ENCODE results near the gene COQ8B. TPM values are rescaled to one million over a fixed set of nuclear protein-coding genes. Genes with fewer than 3 reads are reported as not detected.

The COQ8B gene
- total and polyA plus RNA-seq, 4 donors: 34.7 to 78.8 (median 52.3) TPM

DNA sequence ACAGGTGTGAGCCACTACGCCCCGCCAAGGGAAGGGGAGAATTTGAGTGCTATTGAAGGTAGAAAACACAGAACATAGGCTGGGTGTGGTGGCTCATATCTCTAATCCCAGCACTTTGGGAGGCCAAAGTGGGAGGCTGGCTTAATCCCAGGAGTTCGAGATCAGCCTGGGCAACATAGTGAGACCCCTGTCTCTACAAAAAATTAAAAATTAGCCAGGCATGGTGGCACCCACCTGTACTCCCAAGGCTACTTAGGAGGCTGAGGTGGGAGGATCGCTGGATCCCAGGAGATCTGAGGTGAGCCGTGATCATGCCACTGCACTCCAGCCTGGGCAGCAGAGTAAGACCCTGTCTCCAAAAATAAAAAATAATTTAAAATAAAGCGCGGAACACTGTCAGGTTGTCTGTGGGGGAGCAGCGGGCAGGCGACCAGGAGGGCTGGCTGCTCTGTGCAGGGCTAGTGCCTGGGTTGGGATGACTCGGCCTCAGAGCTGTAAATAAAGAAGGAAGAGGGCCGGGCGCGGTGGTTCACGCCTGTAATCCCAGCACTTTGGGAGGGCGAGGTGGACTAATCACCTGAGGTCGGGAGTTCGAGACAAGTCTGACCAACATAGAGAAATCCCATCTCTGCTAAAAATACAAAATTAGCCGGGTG is 74.5 kb downstream of the COQ8B start:
- Histone ChIP-seq H3K36me3 (ENCODE audit: control insufficient read depth in 4 of 4, insufficient read depth in 4 of 4, low read length in 4 of 4) (no peaks in the 10 kb centered on the region), H3K9me3 (ENCODE audit: control insufficient read depth in 4 of 4, insufficient read depth in 3 of 4, low read length in 3 of 4) (no peaks in the 10 kb centered on the region)
- WGBS, 2 donors: 96 to 97% methylated on average over 18 of the region's 18 CpGs

More for the DNA sequence above, 74.5 kb downstream of the COQ8B start:
- no peak for DNase-seq
- peaks cover 1 to 39% (median 11%) of the 10 kb centered on the region in 5 donors for H3K4me1 ChIP-seq (ENCODE audit: control insufficient read depth in 5 of 5, insufficient read depth in 5 of 5, low read length in 5 of 5)
- ATAC-seq (ENCODE audit: insufficient read depth, low FRiP score): no peak
- no peak overlapping the region for H3K27ac ChIP-seq (ENCODE audit: low read depth in 1 of 2, low read length in 1 of 2)
- no peaks in the 10 kb centered on the region for H3K27me3 ChIP-seq (ENCODE audit: control insufficient read depth in 3 of 3, insufficient read depth in 3 of 3, low read length in 2 of 3)
- TF ChIP-seq, protein P1, sequence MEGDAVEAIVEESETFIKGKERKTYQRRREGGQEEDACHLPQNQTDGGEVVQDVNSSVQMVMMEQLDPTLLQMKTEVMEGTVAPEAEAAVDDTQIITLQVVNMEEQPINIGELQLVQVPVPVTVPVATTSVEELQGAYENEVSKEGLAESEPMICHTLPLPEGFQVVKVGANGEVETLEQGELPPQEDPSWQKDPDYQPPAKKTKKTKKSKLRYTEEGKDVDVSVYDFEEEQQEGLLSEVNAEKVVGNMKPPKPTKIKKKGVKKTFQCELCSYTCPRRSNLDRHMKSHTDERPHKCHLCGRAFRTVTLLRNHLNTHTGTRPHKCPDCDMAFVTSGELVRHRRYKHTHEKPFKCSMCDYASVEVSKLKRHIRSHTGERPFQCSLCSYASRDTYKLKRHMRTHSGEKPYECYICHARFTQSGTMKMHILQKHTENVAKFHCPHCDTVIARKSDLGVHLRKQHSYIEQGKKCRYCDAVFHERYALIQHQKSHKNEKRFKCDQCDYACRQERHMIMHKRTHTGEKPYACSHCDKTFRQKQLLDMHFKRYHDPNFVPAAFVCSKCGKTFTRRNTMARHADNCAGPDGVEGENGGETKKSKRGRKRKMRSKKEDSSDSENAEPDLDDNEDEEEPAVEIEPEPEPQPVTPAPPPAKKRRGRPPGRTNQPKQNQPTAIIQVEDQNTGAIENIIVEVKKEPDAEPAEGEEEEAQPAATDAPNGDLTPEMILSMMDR (IDR thresholded peaks at IDR 0.05; ENCODE audit: control extremely low read depth, extremely low read depth): no peak
- H3K4me3 ChIP-seq: no peak overlapping the region
- H3K9ac ChIP-seq (ENCODE audit: insufficient read depth in 1 of 2, low read length in 2 of 2): no peak overlapping the region

Small RNAs within 50 kb of the gene (small RNA-seq; reads per million reads assigned to genes)
- not detected for gene RNU6-195P (ENCODE audit: low replicate concordance)

Other genes with a start within 250 kb of the COQ8B start
- under 1 TPM; 0.68 to 0.80 TPM for gene SPTBN4, start 249.9 kb downstream of the COQ8B start, total RNA-seq
- under 1 TPM; 0.58 to 0.75 TPM for gene SPTBN4, start 249.9 kb downstream of the COQ8B start, polyA plus RNA-seq
- 100 to 1,000 TPM in 1 of 2 donors, 10 to 100 TPM in 1; 21.1 to 105 TPM for gene SHKBP1, start 140.0 kb downstream of the COQ8B start, total RNA-seq
- gene SHKBP1, start 140.0 kb downstream of the COQ8B start, polyA plus RNA-seq: 100 to 1,000 TPM in 1 of 2 donors, 10 to 100 TPM in 1; 89.0 to 191 TPM
- gene LTBP4, start 115.5 kb downstream of the COQ8B start, total RNA-seq: 100 to 1,000 TPM; 203 to 290 TPM
- gene LTBP4, start 115.5 kb downstream of the COQ8B start, polyA plus RNA-seq: 10 to 100 TPM; 73.0 to 99.4 TPM
- 10 to 100 TPM; 18.5 to 41.2 TPM for gene NUMBL, start 26.2 kb downstream of the COQ8B start, total RNA-seq
- gene NUMBL, start 26.2 kb downstream of the COQ8B start, polyA plus RNA-seq: 10 to 100 TPM; 13.2 to 15.7 TPM
- gene ITPKC, start 226 bp upstream of the COQ8B start, total RNA-seq: 10 to 100 TPM; 28.0 to 38.5 TPM
- gene ITPKC, start 226 bp upstream of the COQ8B start, polyA plus RNA-seq: 10 to 100 TPM; 47.6 to 97.2 TPM
- 10 to 100 TPM in 1 of 2 donors, 1 to 10 TPM in 1; 5.3 to 23.7 TPM for gene ACTMAP, start 33.6 kb upstream of the COQ8B start, total RNA-seq
- gene ACTMAP, start 33.6 kb upstream of the COQ8B start, polyA plus RNA-seq: 10 to 100 TPM in 1 of 2 donors, 1 to 10 TPM in 1; 6.8 to 27.7 TPM
- gene SNRPA, start 34.3 kb upstream of the COQ8B start, total RNA-seq: 10 to 100 TPM; 47.4 to 77.4 TPM
- gene SNRPA, start 34.3 kb upstream of the COQ8B start, polyA plus RNA-seq: 10 to 100 TPM; 44.5 to 69.9 TPM
- gene MIA, start 58.6 kb upstream of the COQ8B start, total RNA-seq: 1 to 10 TPM in 1 of 2 donors, not detected in 1; 3.2 TPM
- gene MIA, start 58.6 kb upstream of the COQ8B start, polyA plus RNA-seq: 1 to 10 TPM in 1 of 2 donors, under 1 TPM in 1; 0.75 to 4.6 TPM
- gene RAB4B, start 61.4 kb upstream of the COQ8B start, total RNA-seq: 10 to 100 TPM; 11.5 to 73.0 TPM
- 10 to 100 TPM; 78.6 to 90.9 TPM for gene RAB4B, start 61.4 kb upstream of the COQ8B start, polyA plus RNA-seq
- 100 to 1,000 TPM; 130 to 157 TPM for gene EGLN2, start 82.3 kb upstream of the COQ8B start, total RNA-seq
- 100 to 1,000 TPM; 132 to 133 TPM for gene EGLN2, start 82.3 kb upstream of the COQ8B start, polyA plus RNA-seq
- gene CYP2A6, start 133.6 kb upstream of the COQ8B start, total RNA-seq: 1 to 10 TPM in 1 of 2 donors, under 1 TPM in 1; 0.97 to 1.7 TPM
- gene CYP2A6, start 133.6 kb upstream of the COQ8B start, polyA plus RNA-seq: under 1 TPM; 0.45 to 0.57 TPM
- gene CYP2A7, start 165.3 kb upstream of the COQ8B start, total RNA-seq: 1 to 10 TPM in 1 of 2 donors, not detected in 1; 1.6 TPM
- under 1 TPM; 0.11 to 0.14 TPM for gene CYP2A7, start 165.3 kb upstream of the COQ8B start, polyA plus RNA-seq